Mucosa of descending colon (tissue), 3 donors: Measurements from ENCODE around the gene PCDHGA1. TPM values are rescaled to one million over a fixed set of nuclear protein-coding genes. Genes with fewer than 3 reads are reported as not detected.

Experiments used
- ATAC-seq: fragments of 200-7000 bp; cut with Tn5 transposase; one replicate; pipeline ENCODE4 v1.9.1; 2020; ENCODE audit warnings: mild to moderate bottlenecking, moderate library complexity
- DNase-seq, 3 donors: peaks; one replicate each; pipeline ENCODE4 v3.0.0-alpha.2; 2020
- H3K36me3 ChIP-seq: fragments of 200-600 bp; one replicate; pipeline ENCODE4 v1.8.0; 2021; ENCODE audit warnings: low read depth, mild to moderate bottlenecking
- H3K4me1 ChIP-seq: fragments of 200-600 bp; one replicate; pipeline ENCODE4 v1.8.0; 2021; ENCODE audit warnings: low read depth, mild to moderate bottlenecking
- H3K4me3 ChIP-seq: fragments of 200-600 bp; one replicate; pipeline ENCODE4 v1.8.0; 2021; ENCODE audit warnings: mild to moderate bottlenecking
- H3K9me3 ChIP-seq: fragments of 200-600 bp; one replicate; pipeline ENCODE4 v1.8.0; 2021; ENCODE audit warnings: mild to moderate bottlenecking
- intact Hi-C, 2 donors: fragments of 100-400 bp; cut with DNase I in 1 of 2; cut with micrococcal nuclease in 1 of 2; formaldehyde crosslinking; loops; one replicate each; pipeline versions ENCODE4 v1.11.0 to v1.11.1; 2022; cut with DNase I, micrococcal nuclease
- total RNA-seq, 3 donors: library from RNA; stranded (reverse); fragmentation: NEBNext Ultra II Directional in 2 of 3; extraction: Animal tissue kit (Norgen Biotek cat#: 25700) in 2 of 3; gene quantifications; one replicate each; pipeline versions ENCODE4 v1.2.1 to v1.2.4, GENCODE V29; 2021 to 2023
- TF ChIP-seq, protein P1 (sequence below): fragments of 200-600 bp; IDR thresholded peaks from one replicate; pipeline ENCODE4 v1.8.0; 2022; ENCODE audit warnings: antibody characterized with exemption, mild to moderate bottlenecking
- donor health status: DM: no; HTN: no; CAD: no; lungs with moderate emphysema.
- donor health status: DM: no; HTN: no; CAD: no.
- donor health status: DM: no; HTN: yes; CAD: no.

The PCDHGA1 gene
- total RNA-seq, 3 donors from 2014 or later = 0.35 to 1.6 (median 0.43) TPM

DNA sequence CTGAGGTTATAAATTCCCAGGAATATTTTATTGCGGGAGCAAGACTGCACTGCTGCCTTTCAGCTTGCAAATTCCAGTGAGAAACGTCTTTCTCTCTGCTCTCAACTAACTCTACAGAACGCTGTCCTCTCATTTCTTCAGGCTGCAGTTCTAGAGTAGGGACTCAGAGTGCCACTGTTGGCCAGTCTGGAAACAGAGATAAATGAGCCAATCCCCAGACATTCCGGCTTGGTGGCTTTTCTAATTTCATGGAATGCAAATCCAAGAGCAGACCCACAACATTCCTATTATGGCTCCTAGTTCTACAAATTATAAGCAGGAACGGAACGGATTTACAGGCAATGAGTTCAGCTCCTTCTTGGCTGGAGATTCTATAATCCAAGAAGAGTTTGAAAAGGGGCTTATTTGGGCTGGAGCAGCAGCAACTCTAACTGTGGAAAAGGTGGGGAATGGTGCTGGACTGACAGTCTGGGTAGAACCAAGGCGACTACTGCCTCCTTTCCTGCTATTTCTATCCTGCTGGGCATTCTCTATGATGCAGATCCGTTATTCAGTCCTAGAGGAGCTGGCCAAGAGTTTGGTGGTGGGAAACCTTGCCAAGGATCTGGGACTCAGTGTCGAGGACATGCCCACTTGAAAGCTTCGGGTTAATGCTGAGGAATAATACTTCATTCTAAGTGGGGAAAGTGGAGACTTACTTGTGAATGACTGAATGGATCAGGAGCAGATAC, 109.3 kb downstream of the PCDHGA1 start:
- no peaks in the 10 kb centered on the region for H3K4me1 ChIP-seq
- H3K9me3 ChIP-seq = peaks cover 72% of the 10 kb centered on the region
- DNase-seq = no peak
- TF ChIP-seq, protein P1, sequence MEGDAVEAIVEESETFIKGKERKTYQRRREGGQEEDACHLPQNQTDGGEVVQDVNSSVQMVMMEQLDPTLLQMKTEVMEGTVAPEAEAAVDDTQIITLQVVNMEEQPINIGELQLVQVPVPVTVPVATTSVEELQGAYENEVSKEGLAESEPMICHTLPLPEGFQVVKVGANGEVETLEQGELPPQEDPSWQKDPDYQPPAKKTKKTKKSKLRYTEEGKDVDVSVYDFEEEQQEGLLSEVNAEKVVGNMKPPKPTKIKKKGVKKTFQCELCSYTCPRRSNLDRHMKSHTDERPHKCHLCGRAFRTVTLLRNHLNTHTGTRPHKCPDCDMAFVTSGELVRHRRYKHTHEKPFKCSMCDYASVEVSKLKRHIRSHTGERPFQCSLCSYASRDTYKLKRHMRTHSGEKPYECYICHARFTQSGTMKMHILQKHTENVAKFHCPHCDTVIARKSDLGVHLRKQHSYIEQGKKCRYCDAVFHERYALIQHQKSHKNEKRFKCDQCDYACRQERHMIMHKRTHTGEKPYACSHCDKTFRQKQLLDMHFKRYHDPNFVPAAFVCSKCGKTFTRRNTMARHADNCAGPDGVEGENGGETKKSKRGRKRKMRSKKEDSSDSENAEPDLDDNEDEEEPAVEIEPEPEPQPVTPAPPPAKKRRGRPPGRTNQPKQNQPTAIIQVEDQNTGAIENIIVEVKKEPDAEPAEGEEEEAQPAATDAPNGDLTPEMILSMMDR = no peak
- no peaks in the 10 kb centered on the region for H3K36me3 ChIP-seq
- no peak overlapping the region for H3K4me3 ChIP-seq
- ATAC-seq = no peak
- intact Hi-C loops = no loop called here

DNA sequence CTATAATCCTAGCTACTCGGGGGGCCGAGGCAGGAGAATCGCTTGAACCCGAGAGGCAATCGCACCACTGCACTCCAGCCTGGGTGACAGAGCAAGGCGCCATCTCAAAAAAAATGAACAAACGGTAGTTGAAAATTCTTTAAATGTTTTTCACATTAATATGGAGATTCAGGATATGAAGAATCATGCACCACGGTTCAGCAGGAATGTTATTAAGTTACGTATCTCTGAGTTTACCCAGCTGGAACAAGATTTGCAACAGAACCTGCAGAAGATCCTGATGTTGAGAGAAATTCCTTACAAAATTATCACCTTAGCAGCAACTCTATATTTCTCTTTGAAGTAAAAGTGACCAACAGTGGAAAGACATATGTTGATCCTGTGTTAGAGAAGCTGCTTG, 110.0 kb downstream of the PCDHGA1 start:
- intact Hi-C loops = no loop called here
- no peaks in the 10 kb centered on the region for H3K4me1 ChIP-seq
- no peak overlapping the region for H3K4me3 ChIP-seq
- peaks cover 74% of the 10 kb centered on the region for H3K9me3 ChIP-seq
- H3K36me3 ChIP-seq = no peaks in the 10 kb centered on the region
- ATAC-seq = no peak
- TF ChIP-seq, protein P1 = no peak
- no peak for DNase-seq

DNA sequence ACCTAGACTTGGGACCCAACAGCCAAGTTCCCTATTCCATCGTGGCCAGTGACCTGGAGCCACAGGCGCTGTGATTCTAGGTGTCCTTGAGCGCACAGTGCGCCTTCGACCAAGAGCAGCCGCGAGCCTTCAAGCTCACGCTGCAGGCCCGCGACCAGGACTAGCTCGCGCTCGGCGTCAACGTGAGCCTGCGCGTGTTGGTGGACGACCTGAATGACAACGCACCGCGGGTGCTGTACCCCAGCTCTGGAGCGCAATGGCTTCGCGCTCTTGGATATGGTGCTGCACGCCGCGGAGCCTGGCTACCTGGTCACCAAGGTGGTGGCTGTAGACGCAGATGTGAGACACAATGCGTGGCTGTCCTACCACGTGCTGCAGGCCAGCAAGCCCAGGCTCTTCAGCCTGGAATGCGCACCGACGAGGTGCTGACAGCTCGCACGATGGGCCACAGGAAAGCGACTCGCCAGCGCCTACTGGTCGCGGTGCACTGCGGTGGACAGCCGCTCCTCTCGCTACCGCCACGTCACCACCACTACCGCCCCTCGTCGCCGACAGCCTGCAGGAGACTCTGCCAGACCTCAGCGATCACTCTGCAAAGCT, 111.4 kb downstream of the PCDHGA1 start:
- no peaks in the 10 kb centered on the region for H3K4me1 ChIP-seq
- DNase-seq = no peak
- no peaks in the 10 kb centered on the region for H3K36me3 ChIP-seq
- no peak for ATAC-seq
- no peak overlapping the region for H3K4me3 ChIP-seq
- H3K9me3 ChIP-seq = peaks cover 66% of the 10 kb centered on the region
- intact Hi-C loops = no loop called here
- TF ChIP-seq, protein P1 = no peak

DNA sequence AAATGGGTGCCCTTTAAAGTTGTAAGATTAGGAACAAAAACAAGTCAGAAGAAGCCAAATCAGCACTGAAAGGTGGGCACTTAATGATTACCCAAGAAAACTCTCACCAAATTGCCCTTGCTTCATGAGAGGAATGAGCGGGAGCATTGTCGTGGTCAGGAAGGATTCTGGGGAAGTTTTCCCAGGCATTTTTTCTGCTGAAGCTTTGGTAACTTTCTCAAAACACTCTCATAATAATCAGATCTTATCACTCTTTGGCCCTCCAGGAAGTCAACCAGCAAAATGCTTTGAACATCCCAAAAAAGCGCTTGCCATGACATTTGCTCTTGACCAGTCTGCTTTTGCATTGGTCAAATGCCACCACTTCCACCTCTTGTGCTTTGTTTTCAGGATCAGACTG, 135.0 kb downstream of the PCDHGA1 start:
- intact Hi-C loops = no loop called here
- H3K4me3 ChIP-seq = no peak overlapping the region
- DNase-seq (no peak), ATAC-seq (no peak)
- no peaks in the 10 kb centered on the region for H3K36me3 ChIP-seq
- TF ChIP-seq, protein P1 = no peak
- H3K4me1 ChIP-seq = no peaks in the 10 kb centered on the region
- H3K9me3 ChIP-seq = no peaks in the 10 kb centered on the region

DNA sequence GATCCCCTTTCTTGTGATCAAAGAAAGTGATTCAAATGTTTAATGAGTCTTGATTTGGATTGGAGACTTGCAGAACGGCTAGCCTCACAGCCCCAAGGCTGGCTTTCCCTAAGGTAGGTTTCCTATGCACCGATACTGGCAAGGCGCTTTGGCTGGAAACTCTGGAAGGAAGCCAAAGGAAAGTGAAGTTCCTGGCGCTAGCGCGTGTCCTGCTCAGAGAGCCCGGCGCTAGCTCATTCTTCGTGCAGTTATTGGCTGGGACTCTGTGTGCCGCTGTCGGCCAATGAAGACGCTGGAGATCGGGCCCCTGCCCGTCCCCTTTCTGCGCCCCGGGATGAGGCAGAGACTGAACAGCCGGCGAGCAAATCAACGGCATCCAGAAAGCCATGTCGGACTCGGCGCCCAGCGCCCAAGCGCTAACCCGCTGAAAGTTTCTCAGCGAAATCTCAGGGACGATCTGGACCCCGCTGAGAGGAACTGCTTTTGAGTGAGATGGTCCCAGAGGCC, 145.4 kb downstream of the PCDHGA1 start, which contains the start of gene PCDHGC3:
PCDHGC3 (plus strand) TSS at position 342 of the 507 bp plus-strand sequence; CDS start at position 493, 151 bp downstream.
- intact Hi-C loops = no loop called here
- ATAC-seq (peak; percentile 97), DNase-seq (peak; percentile 85 to 91 (median 90))
- TF ChIP-seq, protein P1 = no peak
- H3K4me3 ChIP-seq = peak within 1 kb of the TSS; percentile 28
- no peaks in the 10 kb centered on the region for H3K36me3 ChIP-seq
- H3K4me1 ChIP-seq = peaks cover 10% of the 10 kb centered on the region
- H3K9me3 ChIP-seq = no peaks in the 10 kb centered on the region
